ENCODE data around the gene HS6ST3. TPM values are rescaled to one million over a fixed set of nuclear protein-coding genes. Genes with fewer than 3 reads are reported as not detected.

The HS6ST3 gene
- total and polyA plus RNA-seq, 8 donors: 0.03 to 0.15 (median 0.10) TPM

GRCh38 chr13:96781141-96781540 lies 691.2 kb downstream of the HS6ST3 start:
- no peak for DNase-seq
- H3K27ac ChIP-seq: no peak overlapping the region
- no peak for ATAC-seq
- intact Hi-C loops (cut with DNase I): no loop called here
- no peaks in the 10 kb centered on the region for H3K4me1 ChIP-seq
- peaks cover 0 to 20% of the 10 kb centered on the region in 2 donors for H3K9me3 ChIP-seq
- H3K27me3 ChIP-seq: no peaks in the 10 kb centered on the region
- no peak overlapping the region for H3K4me3 ChIP-seq
- TF ChIP-seq, protein P1, sequence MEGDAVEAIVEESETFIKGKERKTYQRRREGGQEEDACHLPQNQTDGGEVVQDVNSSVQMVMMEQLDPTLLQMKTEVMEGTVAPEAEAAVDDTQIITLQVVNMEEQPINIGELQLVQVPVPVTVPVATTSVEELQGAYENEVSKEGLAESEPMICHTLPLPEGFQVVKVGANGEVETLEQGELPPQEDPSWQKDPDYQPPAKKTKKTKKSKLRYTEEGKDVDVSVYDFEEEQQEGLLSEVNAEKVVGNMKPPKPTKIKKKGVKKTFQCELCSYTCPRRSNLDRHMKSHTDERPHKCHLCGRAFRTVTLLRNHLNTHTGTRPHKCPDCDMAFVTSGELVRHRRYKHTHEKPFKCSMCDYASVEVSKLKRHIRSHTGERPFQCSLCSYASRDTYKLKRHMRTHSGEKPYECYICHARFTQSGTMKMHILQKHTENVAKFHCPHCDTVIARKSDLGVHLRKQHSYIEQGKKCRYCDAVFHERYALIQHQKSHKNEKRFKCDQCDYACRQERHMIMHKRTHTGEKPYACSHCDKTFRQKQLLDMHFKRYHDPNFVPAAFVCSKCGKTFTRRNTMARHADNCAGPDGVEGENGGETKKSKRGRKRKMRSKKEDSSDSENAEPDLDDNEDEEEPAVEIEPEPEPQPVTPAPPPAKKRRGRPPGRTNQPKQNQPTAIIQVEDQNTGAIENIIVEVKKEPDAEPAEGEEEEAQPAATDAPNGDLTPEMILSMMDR (IDR thresholded peaks at IDR 0.05): no peak
- no peaks in the 10 kb centered on the region for H3K36me3 ChIP-seq

- TF ChIP-seq, protein P1 (IDR thresholded peaks at IDR 0.05): no peak
- DNase-seq (no peak), ATAC-seq (no peak)
- no peaks in the 10 kb centered on the region for H3K36me3 ChIP-seq
- H3K4me3 ChIP-seq: no peak overlapping the region
- intact Hi-C loops (cut with DNase I): no loop called here
- H3K27me3 ChIP-seq: no peaks in the 10 kb centered on the region
- H3K9me3 ChIP-seq: peaks cover 0 to 15% of the 10 kb centered on the region in 2 donors
- no peaks in the 10 kb centered on the region for H3K4me1 ChIP-seq
- H3K27ac ChIP-seq: no peak overlapping the region
Observed at GRCh38 chr13:96782186-96782585, 692.3 kb downstream of the HS6ST3 start.

DNA sequence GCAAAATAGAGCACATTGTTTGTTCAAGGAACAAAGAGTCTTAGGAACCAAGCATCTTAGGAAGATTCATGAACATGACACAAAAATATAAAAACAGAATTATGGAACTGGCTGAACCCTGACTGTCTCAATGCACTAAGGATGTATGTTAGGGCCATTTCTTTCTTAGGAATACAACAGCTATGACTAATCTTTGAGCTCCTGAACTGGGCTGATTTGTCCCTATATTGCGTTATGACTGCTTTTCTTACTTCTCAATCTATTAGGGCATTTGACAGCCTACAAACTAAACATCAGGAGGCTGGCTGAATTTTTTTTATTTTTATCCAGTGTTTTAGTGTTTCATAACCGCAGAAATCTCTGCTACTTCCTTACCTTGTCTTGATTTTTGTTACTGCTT lies 693.1 kb downstream of the HS6ST3 start:
- Histone ChIP-seq H3K4me1 (no peaks in the 10 kb centered on the region), H3K9me3 (peaks cover 0 to 9% of the 10 kb centered on the region in 2 donors), H3K36me3 (no peaks in the 10 kb centered on the region), H3K27me3 (no peaks in the 10 kb centered on the region), H3K4me3 (no peak overlapping the region), H3K27ac (no peak overlapping the region)
- DNase-seq (no peak), ATAC-seq (no peak)
- intact Hi-C loops (cut with DNase I): no loop called here
- TF ChIP-seq, protein P1 (IDR thresholded peaks at IDR 0.05): no peak

DNA sequence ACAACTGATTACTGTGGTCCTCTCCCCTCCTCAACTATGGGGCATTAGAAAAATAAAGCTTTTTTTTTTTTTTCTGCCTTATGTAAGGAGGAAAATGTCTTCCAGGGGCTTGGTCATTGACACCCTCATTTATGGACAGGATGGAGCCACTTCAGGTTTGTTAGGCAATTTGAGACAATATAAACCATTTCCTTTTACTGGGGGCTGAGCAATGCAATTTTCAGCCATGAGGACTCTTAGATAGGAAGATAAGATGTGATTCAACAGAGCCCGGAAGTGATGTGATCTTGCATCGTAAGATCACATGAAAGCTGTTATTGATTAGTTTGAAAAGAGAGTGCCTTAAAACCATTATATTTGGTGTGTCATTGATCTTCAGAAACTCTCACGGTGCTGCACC lies 693.6 kb downstream of the HS6ST3 start:
- Histone ChIP-seq H3K4me1 (no peaks in the 10 kb centered on the region), H3K9me3 (peaks cover 0 to 7% of the 10 kb centered on the region in 2 donors), H3K27me3 (no peaks in the 10 kb centered on the region), H3K36me3 (no peaks in the 10 kb centered on the region), H3K4me3 (no peak overlapping the region), H3K27ac (no peak overlapping the region)
- ATAC-seq (no peak), DNase-seq (no peak)
- intact Hi-C loops (cut with DNase I): no loop called here
- TF ChIP-seq, protein P1 (IDR thresholded peaks at IDR 0.05): no peak

DNA sequence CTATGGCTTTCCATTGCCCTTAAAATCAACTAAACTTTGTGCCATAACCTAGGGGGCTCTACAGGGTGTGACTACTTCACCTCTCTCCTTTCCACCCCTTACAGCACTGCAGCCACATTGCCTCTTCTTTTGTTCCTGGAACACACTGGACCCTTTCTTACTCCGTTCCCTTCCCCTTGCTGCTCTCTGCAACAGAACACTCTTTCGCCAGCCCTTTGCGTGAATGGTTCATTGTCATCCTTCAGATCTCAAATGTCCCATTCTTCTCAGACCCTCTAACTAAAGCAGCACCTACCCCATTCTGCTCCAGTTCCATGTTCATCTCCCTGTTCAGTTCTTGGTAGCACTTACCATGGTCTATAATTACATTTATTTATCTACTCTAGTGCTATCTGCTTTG lies 696.1 kb downstream of the HS6ST3 start:
- Histone ChIP-seq H3K36me3 (no peaks in the 10 kb centered on the region), H3K27ac (no peak overlapping the region), H3K4me3 (no peak overlapping the region), H3K9me3 (peaks cover 0 to 5% of the 10 kb centered on the region in 2 donors), H3K27me3 (no peaks in the 10 kb centered on the region), H3K4me1 (no peaks in the 10 kb centered on the region)
- TF ChIP-seq, protein P1 (IDR thresholded peaks at IDR 0.05): no peak
- DNase-seq: no peak
- intact Hi-C loops (cut with DNase I): no loop called here
- ATAC-seq: no peak
